NB4 (cell line): Measurements from ENCODE around the gene GALNS.

ENCODE experiments used
- DNase-seq: peaks from one replicate; pipeline ENCODE4 v3.0.0; 2010; ENCODE audit warnings: low read depth
- H3K4me3 ChIP-seq: one replicate; pipeline ENCODE4 v1.5.1; 2011; ENCODE audit warnings: mild to moderate bottlenecking, low read depth, low read length, moderate library complexity
- MYC ChIP-seq: IDR thresholded peaks from 2 replicates; pipeline ENCODE4 v1.6.1; 2011; ENCODE audit warnings: low read depth, low read length
- POLR2A ChIP-seq: IDR thresholded peaks from 2 replicates; pipeline ENCODE4 v1.6.1; 2011; ENCODE audit warnings: mild to moderate bottlenecking; ENCODE audit not compliant: insufficient read length; ENCODE audit errors: extremely low read depth
- TF ChIP-seq, protein P1 (sequence below): IDR thresholded peaks from 2 replicates; pipeline ENCODE4 v1.6.1; 2011; ENCODE audit warnings: low read depth, low read length
- TF ChIP-seq, protein P2 (sequence below): IDR thresholded peaks from one replicate; pipeline ENCODE4 v1.5.1; 2012; ENCODE audit warnings: low read depth, low read length

The GALNS gene

DNA sequence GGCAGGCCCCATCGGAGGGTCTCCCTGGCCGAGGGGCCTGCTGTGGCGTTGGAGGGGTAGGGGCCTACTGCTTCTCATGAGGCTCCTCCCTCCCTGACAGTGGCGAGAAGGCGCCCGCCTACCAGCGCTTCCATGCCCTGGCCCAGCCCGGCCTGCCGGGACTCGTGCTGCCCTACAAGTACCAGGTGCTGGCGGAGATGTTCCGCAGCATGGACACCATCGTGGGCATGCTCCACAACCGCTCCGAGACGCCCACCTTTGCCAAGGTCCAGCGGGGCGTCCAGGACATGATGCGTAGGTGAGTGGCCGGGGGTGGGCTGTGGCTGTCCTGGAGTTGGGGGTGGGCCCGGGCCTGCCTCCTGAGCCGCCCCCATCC is 51.4 kb downstream of the GALNS start:
- DNase-seq: peak; percentile 29
- TF ChIP-seq MYC (no peak), POLR2A (no peak)
- TF ChIP-seq, protein P1, sequence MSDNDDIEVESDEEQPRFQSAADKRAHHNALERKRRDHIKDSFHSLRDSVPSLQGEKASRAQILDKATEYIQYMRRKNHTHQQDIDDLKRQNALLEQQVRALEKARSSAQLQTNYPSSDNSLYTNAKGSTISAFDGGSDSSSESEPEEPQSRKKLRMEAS: no peak
- TF ChIP-seq, protein P2, sequence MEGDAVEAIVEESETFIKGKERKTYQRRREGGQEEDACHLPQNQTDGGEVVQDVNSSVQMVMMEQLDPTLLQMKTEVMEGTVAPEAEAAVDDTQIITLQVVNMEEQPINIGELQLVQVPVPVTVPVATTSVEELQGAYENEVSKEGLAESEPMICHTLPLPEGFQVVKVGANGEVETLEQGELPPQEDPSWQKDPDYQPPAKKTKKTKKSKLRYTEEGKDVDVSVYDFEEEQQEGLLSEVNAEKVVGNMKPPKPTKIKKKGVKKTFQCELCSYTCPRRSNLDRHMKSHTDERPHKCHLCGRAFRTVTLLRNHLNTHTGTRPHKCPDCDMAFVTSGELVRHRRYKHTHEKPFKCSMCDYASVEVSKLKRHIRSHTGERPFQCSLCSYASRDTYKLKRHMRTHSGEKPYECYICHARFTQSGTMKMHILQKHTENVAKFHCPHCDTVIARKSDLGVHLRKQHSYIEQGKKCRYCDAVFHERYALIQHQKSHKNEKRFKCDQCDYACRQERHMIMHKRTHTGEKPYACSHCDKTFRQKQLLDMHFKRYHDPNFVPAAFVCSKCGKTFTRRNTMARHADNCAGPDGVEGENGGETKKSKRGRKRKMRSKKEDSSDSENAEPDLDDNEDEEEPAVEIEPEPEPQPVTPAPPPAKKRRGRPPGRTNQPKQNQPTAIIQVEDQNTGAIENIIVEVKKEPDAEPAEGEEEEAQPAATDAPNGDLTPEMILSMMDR: no peak

DNA sequence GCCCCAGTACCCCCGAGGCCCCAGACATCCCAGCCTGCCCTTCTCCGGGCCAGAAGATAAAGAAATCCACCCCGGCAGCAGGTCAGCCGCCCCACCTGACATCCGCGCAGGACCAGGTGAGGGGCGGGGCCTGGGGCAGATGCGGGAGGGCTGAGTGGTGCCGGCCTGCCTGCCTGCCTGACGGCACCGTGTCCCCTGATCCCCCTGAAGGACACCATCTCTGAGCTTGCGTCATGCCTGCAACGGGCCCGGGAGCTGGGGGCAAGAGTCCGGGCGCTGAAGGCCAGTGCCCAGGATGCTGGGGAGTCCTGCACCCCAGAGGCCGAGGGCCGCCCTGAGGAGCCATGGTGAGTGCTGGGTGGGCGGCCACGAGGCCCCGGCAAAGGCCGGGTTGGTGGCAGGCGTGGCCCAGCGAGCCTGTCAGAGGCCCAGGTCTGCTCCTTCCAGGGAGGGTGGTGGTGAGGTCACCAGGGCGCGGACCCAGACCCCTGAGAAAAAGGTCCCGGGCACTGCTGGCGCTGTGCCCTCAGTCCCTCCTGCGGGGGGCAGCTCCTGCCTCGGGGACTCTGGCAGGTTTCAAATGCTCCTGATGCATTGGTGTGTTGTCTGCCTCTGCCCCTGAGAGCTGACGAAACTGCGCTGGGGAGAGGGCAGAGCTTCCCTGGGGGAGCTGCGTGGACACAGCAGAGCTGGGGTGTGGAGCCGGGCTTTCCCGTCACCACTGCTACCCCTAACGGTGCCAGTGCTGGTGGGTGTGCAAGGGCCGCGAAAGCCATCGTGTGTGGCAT is 52.0 kb downstream of the GALNS start:
- DNase-seq: peak; percentile 51
- peak overlapping the region; percentile 96 for H3K4me3 ChIP-seq
- TF ChIP-seq, protein P2: no peak
- no peak for TF ChIP-seq POLR2A
- TF ChIP-seq, protein P1: no peak

More for the DNA sequence above, 51.4 kb downstream of the GALNS start:
- H3K4me3 ChIP-seq: peak overlapping the region; percentile 96

DNA sequence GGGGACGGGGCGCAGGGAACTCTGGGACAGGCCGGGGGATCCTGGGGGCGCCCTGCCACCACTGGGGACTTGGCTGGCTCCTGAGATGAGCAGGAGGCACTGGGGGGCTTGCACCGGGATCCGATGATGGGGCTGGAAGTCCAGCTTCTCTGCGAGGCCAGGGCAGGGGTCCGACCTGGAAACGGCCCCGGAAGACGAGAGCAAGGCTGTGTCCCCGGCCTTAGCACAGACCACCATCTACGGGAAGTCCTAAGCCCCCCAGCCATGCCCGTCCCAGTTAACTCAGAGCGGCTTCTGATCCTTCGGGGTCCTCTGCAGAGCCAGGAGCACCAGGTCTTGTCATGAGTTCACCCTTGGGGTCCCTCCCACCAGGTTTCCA is 52.6 kb downstream of the GALNS start:
- no peak for DNase-seq
- H3K4me3 ChIP-seq: peak overlapping the region; percentile 96
- TF ChIP-seq MYC: no peak

DNA sequence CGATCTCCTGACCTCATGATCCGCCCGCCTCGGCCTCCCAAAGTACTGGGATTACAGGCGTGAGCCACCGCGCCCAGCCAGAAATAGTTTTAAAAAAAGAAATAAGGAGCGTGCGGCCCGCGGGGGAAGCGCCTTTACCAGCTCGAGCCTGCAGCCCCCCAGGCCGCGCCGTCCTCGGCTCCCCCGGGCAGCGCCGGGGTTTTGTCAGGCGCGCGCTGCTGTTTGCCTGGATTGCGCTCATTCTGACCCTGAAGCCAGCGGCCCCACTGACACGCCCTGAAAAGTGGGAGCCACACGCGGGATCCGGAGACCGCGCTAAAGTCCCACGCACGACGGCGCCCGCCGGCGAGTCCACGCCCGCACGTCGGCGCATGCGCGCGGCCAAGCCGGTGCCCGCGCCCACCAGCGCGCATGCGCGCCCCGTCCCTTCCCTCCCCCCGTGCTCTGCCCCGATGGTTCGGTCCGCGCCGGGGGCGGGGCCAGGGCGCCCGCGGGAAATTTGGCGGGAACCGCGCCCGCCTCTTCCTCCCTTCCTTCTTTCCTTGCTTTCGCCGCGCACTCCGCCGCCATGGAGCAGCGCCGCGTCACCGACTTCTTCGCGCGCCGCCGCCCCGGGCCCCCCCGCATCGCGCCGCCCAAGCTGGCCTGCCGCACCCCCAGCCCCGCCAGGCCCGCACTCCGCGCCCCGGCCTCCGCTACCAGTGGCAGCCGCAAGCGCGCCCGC is 53.3 kb downstream of the GALNS start, which contains the start of gene CDT1:
TSS of gene CDT1 (plus strand) at position 526 of the 724 bp plus-strand sequence. CDS start at position 569, 43 bp downstream.
- peak; percentile 87 for DNase-seq
- TF ChIP-seq POLR2A (peak; percentile 37), MYC (peak; percentile 59; the same call in 1 of the 2 replicates)
- TF ChIP-seq, protein P2: no peak
- TF ChIP-seq, protein P1: peak; percentile 43; the same call in 1 of the 2 replicates
- H3K4me3 ChIP-seq: peak within 1 kb of the TSS; percentile 96

DNA sequence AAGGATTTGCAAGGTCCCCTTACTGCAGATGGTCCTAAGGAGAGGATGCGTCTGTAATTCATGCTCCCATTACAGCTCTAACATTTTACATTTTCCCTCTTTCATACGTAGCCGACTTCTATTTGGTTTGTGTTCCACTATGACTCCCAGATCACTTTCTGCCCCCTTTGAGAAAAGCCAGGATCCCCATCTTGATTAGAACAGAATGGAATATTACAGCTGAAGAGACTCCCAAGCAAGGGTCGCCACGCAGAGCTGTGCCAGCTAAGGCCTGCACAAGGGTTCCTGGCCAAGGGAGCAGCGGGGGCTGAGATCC is 56.5 kb downstream of the GALNS start:
- no peak overlapping the region for H3K4me3 ChIP-seq
- peak; percentile 52 for DNase-seq
- no peak for TF ChIP-seq MYC
- TF ChIP-seq, protein P2: no peak
- TF ChIP-seq, protein P1: no peak; the same call in 1 of the 2 replicates
- peak; percentile 40 for TF ChIP-seq POLR2A
